ENCODE results near the gene LRRFIP2. TPM values are rescaled to one million over a fixed set of nuclear protein-coding genes. Genes with fewer than 3 reads are reported as not detected.
"Not testable (repeated sequence)": the region's sequence is repeated elsewhere in the genome, so short reads cannot be mapped to it uniquely, and the experiment has no call there.

LRRFIP2 gene
- total and polyA plus RNA-seq, 2 donors (not counting 1 experiment from before 2014, with no cell fraction given), result 8.6 to 49.2 TPM

DNA sequence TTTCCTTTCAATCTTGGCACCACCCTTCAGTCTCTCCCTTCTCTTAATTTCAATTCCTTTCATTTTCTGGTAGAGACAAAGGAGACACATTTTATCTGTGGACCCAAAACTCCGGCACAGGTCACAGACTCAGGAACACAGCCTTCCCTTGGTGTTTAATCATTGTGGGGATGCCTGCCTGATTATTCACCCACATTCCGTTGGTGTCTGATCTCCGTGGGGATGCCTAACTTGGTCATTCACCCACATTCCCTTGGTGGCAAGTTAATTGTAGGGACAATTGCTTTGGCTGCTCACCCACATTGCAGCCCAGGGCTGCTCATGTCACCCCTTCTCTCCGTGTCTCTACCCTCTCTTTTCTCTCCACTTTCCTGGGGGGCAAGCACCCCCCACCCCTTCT is 31.7 kb upstream of the LRRFIP2 start:
- H3K36me3 ChIP-seq (replicated peaks in 1 of 2; ENCODE audit: control extremely low read depth in 1 of 2, control insufficient read depth in 1 of 2, extremely low read depth in 1 of 2, insufficient read depth in 2 of 2, low read length in 1 of 2); H3K4me1 ChIP-seq (ENCODE audit: control insufficient read depth in 2 of 2, insufficient read depth in 2 of 2, low read length in 2 of 2); H3K4me2 ChIP-seq (replicated peaks; ENCODE audit: low read depth, low read length, poor library complexity, severe bottlenecking); intact Hi-C loops (cut with micrococcal nuclease); H3K27me3 ChIP-seq (replicated peaks in 1 of 4; ENCODE audit: control extremely low read depth in 1 of 4, control insufficient read depth in 3 of 4, insufficient read depth in 4 of 4, low read length in 3 of 4); ATAC-seq (ENCODE audit: low read depth); H3K27me3 Mint-ChIP-seq; H3K4me3 ChIP-seq (ENCODE audit: control extremely low read depth in 1 of 5, extremely low read depth in 1 of 5, insufficient read depth in 1 of 5, low read depth in 2 of 5, low read length in 4 of 5); H3K4me1 Mint-ChIP-seq; H2AFZ ChIP-seq (ENCODE audit: insufficient read depth, low read depth, low read length, poor library complexity, severe bottlenecking); POLR2A ChIA-PET; H3K79me2 ChIP-seq (ENCODE audit: control insufficient read depth, insufficient read depth, low read length); H4K20me1 ChIP-seq (ENCODE audit: control insufficient read depth, insufficient read depth, low read length, poor library complexity, severe bottlenecking); H3K9me3 Mint-ChIP-seq (ENCODE audit: insufficient read depth); H3K9me3 ChIP-seq (ENCODE audit: control extremely low read depth in 1 of 3, control insufficient read depth in 2 of 3, insufficient read depth in 1 of 3, low read length in 2 of 3); H3K9ac ChIP-seq (ENCODE audit: low read length); CTCF ChIA-PET; DNase-seq; H3K4me3 Mint-ChIP-seq; H3K27ac ChIP-seq (ENCODE audit: low read length in 2 of 2); H3K27ac Mint-ChIP-seq: not testable (repeated sequence)
- WGBS (ENCODE audit: insufficient coverage), result 93% methylated on average over 3 of the region's 4 CpGs

DNA sequence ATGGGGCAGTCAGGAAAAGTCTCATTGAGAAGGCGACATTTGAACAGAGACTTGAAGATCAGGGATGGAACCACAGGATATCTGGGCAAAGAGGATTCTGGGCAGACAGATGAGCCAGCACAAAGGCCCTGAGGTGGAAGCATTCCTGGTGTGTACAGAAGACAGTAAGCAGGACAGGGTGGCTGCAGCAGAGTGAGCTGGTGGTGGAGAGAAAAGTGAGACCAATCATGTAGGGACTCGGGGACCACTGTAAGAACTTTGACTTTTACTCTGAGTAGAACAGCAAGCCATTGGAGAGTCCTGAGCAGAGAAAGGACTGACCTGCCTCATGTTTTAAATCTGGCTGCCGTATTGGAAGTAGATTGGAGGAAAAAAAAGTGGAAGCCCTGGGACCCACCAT is 29.9 kb upstream of the LRRFIP2 start:
- H3K36me3 ChIP-seq (replicated peaks in 1 of 2; ENCODE audit: control extremely low read depth in 1 of 2, control insufficient read depth in 1 of 2, extremely low read depth in 1 of 2, insufficient read depth in 2 of 2, low read length in 1 of 2), result no peaks in the 10 kb centered on the region
- Mint-ChIP-seq H3K27me3 (no peaks in the 10 kb centered on the region), H3K9me3 (ENCODE audit: insufficient read depth) (no peaks in the 10 kb centered on the region), H3K4me1 (no peaks in the 10 kb centered on the region), H3K27ac (no peak overlapping the region), H3K4me3 (no peak overlapping the region)
- H3K79me2 ChIP-seq (ENCODE audit: control insufficient read depth, insufficient read depth, low read length), result no peaks in the 10 kb centered on the region
- no peaks in the 10 kb centered on the region for H3K9me3 ChIP-seq (ENCODE audit: control extremely low read depth in 1 of 3, control insufficient read depth in 2 of 3, insufficient read depth in 1 of 3, low read length in 2 of 3)
- H3K27me3 ChIP-seq (replicated peaks in 1 of 4; ENCODE audit: control extremely low read depth in 1 of 4, control insufficient read depth in 3 of 4, insufficient read depth in 4 of 4, low read length in 3 of 4), result no peaks in the 10 kb centered on the region
- no peak overlapping the region for H2AFZ ChIP-seq (ENCODE audit: insufficient read depth, low read depth, low read length, poor library complexity, severe bottlenecking)
- no peak for ATAC-seq (ENCODE audit: low read depth)
- no peak overlapping the region for H3K27ac ChIP-seq (ENCODE audit: low read length in 2 of 2)
- DNase-seq, result no peak
- H3K4me3 ChIP-seq (ENCODE audit: control extremely low read depth in 1 of 5, extremely low read depth in 1 of 5, insufficient read depth in 1 of 5, low read depth in 2 of 5, low read length in 4 of 5), result no peak overlapping the region
- WGBS (ENCODE audit: insufficient coverage), result 89% methylated on average over 3 of the region's 3 CpGs
- TF ChIP-seq EZH2 (IDR thresholded peaks at IDR 0.05; ENCODE audit: borderline replicate concordance, insufficient read depth, low read depth, low read length, poor library complexity, severe bottlenecking), result no peak
- TF ChIP-seq, protein P1, sequence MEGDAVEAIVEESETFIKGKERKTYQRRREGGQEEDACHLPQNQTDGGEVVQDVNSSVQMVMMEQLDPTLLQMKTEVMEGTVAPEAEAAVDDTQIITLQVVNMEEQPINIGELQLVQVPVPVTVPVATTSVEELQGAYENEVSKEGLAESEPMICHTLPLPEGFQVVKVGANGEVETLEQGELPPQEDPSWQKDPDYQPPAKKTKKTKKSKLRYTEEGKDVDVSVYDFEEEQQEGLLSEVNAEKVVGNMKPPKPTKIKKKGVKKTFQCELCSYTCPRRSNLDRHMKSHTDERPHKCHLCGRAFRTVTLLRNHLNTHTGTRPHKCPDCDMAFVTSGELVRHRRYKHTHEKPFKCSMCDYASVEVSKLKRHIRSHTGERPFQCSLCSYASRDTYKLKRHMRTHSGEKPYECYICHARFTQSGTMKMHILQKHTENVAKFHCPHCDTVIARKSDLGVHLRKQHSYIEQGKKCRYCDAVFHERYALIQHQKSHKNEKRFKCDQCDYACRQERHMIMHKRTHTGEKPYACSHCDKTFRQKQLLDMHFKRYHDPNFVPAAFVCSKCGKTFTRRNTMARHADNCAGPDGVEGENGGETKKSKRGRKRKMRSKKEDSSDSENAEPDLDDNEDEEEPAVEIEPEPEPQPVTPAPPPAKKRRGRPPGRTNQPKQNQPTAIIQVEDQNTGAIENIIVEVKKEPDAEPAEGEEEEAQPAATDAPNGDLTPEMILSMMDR (IDR thresholded peaks at IDR 0.05), result no peak
- no peak overlapping the region for H3K4me2 ChIP-seq (replicated peaks; ENCODE audit: low read depth, low read length, poor library complexity, severe bottlenecking)
- no peaks in the 10 kb centered on the region for H3K4me1 ChIP-seq (ENCODE audit: control insufficient read depth in 2 of 2, insufficient read depth in 2 of 2, low read length in 2 of 2)
- intact Hi-C loops (cut with micrococcal nuclease), result no loop called here
- no peaks in the 10 kb centered on the region for H4K20me1 ChIP-seq (ENCODE audit: control insufficient read depth, insufficient read depth, low read length, poor library complexity, severe bottlenecking)
- no peak overlapping the region for H3K9ac ChIP-seq (ENCODE audit: low read length)
- CTCF ChIA-PET, result interaction anchor here (0.8 to 1.3 kb wide), 2 partner anchors 10 to 13 kb away, joined by 4 to 5 read pairs; no protein-coding TSS in a partner anchor
- POLR2A ChIA-PET, result no interaction called here

All from B cell (primary cell).